22Rv1 (cell line): ENCODE data around the gene TMEM11.

Experiments used
- H3K27ac ChIP-seq: fragments of 450-650 bp; 2 replicates; pipeline ENCODE4 v1.5.1; 2017
- ZFX ChIP-seq: fragments of 450-650 bp; IDR thresholded peaks from 2 replicates; pipeline ENCODE4 v1.6.1; 2017; ENCODE audit warnings: antibody characterized with exemption, borderline replicate concordance
- TF ChIP-seq, protein P1 (sequence below): fragments of 450-650 bp; IDR thresholded peaks from 2 replicates; pipeline ENCODE4 v1.5.1; 2017; ENCODE audit warnings: mild to moderate bottlenecking

Gene TMEM11

GRCh38 chr17:21241564-21241963, 27.6 kb upstream of the TMEM11 start:
- no peak overlapping the region for H3K27ac ChIP-seq
- TF ChIP-seq ZFX: no peak
- TF ChIP-seq, protein P1, sequence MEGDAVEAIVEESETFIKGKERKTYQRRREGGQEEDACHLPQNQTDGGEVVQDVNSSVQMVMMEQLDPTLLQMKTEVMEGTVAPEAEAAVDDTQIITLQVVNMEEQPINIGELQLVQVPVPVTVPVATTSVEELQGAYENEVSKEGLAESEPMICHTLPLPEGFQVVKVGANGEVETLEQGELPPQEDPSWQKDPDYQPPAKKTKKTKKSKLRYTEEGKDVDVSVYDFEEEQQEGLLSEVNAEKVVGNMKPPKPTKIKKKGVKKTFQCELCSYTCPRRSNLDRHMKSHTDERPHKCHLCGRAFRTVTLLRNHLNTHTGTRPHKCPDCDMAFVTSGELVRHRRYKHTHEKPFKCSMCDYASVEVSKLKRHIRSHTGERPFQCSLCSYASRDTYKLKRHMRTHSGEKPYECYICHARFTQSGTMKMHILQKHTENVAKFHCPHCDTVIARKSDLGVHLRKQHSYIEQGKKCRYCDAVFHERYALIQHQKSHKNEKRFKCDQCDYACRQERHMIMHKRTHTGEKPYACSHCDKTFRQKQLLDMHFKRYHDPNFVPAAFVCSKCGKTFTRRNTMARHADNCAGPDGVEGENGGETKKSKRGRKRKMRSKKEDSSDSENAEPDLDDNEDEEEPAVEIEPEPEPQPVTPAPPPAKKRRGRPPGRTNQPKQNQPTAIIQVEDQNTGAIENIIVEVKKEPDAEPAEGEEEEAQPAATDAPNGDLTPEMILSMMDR: no peak

DNA sequence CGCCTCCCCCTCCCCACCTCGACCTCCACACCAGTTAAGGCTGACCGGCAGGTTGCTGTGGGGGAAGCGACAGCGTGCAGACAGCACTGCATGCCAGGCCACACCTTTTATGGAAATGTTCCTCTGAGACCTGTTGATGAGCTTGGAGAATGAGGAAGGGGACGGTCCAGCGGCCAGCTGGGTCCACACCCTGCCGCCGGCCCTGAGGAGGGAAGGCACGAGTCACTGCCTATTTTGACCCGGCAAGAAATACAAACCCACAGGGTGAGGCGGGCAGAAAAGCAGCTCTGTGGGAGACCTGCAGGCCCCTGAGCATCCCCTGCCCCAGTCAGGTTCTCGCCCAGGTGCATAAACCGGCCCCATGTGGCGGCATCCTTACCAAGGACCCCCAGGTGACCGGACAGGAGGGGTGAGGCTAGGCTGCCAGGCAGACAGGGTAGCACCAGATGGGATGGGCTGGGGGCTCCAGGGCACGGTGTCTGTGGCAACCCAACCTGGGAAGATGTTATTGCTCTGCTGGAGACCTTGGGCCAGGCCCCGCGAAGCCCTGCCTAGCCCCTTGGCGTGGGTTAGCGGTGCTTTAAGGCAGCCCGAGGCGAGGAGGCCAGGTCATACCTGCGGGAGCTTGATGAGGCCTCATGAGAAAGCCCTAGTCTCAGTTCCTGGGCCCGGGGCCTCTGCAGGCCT, 26.6 kb upstream of the TMEM11 start:
- no peak overlapping the region for H3K27ac ChIP-seq
- TF ChIP-seq ZFX: no peak
- TF ChIP-seq, protein P1: no peak

DNA sequence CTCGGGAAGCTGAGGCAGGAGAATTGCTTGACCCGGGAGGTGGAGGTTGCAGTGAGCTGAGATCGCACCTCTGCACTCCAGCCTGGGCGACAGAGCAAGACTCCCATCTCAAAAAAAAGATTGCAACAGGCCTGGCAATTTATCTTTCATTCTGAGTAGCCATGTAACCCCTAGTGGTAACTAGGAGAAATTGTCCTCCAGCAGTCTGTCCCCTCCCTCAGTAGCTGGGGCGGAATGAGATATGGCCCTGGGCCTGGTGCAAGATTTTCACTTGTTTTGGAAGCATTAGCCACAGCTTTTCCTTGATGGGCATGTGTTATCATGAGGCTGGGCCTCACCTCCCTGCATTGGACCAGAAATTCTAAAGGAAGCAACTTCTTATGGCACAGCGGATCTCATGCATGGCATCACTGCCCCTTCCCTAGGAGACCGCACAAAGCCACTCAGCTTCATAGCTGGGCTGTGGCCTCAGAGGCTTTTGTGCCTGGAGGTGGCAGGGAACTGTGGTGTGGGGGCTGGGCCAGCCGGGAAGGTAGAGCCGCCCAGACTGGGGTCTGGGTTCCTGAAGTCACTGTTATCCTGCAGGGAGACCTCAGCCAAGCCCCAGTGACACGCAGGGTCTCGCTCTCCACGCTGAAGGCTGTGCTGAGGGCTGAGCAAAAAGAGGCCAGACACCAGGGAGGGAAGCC, 25.9 kb upstream of the TMEM11 start:
- TF ChIP-seq ZFX: no peak
- TF ChIP-seq, protein P1: peak; percentile 59
- no peak overlapping the region for H3K27ac ChIP-seq

DNA sequence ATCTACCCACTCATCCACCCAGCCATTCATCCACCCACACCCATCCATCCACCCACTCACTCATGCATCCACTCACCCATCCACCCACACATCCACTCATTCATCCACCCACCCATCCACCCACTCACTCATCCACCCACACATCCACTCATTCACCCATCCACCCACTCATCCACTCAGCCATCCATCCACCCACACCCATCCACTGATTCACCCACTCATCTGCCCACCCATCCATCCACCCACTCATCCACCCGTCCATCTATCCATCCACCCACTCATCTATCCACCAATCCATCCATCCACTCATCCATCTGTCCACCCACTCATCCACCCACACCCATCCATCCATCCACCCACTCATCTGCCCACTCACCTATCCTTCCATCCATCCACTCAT, 22.0 kb upstream of the TMEM11 start:
- no peak for TF ChIP-seq ZFX
- TF ChIP-seq, protein P1: no peak
- no peak overlapping the region for H3K27ac ChIP-seq

GRCh38 chr17:21233581-21234347, 19.8 kb upstream of the TMEM11 start:
- no peak for TF ChIP-seq ZFX
- TF ChIP-seq, protein P1: no peak
- H3K27ac ChIP-seq: no peak overlapping the region

DNA sequence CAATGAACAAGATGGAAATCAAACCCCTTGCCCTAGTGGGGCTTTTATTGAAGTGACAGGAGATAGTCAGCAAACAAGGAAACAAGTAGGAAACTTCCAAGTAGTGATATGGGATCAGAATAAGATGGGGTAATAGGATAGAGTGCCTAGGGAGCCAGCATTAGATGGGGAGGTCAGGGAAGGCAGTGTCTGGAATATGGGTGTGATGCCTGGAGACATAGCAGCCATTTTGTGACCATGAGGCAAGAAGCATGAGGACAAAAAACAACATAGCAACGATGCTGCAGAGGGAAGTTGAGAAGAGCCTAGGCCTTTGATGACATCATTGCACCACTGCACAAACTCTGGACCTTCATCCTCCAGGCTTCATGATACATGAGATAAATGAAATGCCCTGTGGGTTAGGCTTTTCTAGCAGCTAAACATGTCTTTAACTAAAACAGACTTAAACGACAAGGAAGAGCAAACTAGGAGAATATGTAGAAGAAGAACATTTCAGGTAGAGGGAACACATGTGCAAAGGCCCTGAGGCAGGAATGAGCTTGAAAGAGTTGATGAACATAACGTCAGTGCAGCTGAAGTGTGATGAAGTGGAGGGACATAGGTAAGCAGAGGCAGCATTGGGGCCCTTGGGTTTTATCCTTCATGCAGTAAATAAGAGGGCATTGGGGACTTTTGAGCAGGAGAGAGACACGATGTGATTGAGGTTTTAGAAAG, 18.2 kb upstream of the TMEM11 start:
- TF ChIP-seq ZFX: no peak
- TF ChIP-seq, protein P1: no peak
- H3K27ac ChIP-seq: no peak overlapping the region

DNA sequence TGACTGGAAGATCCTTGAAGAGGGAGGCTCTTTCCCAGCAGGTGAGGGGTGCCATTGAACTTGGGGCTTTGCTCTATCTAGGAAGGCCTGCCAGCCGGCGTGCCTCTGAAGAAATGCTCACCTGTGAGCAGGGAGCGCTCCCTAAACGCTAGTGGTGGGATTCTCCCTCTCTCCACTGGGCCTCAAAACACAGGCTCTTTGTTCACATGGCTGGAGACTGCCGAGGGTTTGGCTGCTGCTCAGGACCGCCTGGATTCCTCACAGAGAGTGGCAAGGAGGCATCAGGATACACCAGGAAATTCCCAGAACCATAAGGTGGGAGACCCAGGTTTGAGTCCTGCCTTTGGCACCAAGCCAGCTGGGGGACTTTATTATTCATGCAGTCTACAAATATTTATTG, 17.6 kb upstream of the TMEM11 start:
- TF ChIP-seq ZFX: no peak
- TF ChIP-seq, protein P1: no peak
- H3K27ac ChIP-seq: no peak overlapping the region
